ENCODE results near the gene CXCL12. TPM values are rescaled to one million over a fixed set of nuclear protein-coding genes. Genes with fewer than 3 reads are reported as not detected.

Gene CXCL12
- total RNA-seq, 1 experiment from 2014 or later = 0.82 TPM

- in situ Hi-C loops (cut with HindIII; ENCODE audit: low pct_unique_long_range_greater_than_20kb, low sequenced_read_pairs) = no loop called here
- H3K27ac ChIP-seq (ENCODE audit: low read length) = no peak overlapping the region
- POLR2A ChIA-PET = no interaction called here
- no peaks in the 10 kb centered on the region for H3K9me3 ChIP-seq (ENCODE audit: control insufficient read depth, insufficient read depth, low read depth, low read length)
- intact Hi-C loops (cut with micrococcal nuclease; ENCODE audit: unreplicated experiment) = no loop called here
- no peak for ATAC-seq
- no peak for DNase-seq (ENCODE audit: low read depth, low spot score)
- no peaks in the 10 kb centered on the region for H3K4me1 ChIP-seq (ENCODE audit: control insufficient read depth, insufficient read depth, low read length)
- no TSS peak for BruUV-seq (replicated peaks)
- peaks cover 6% of the 10 kb centered on the region; the same call in 1 of the 2 replicates for H3K27me3 ChIP-seq (ENCODE audit: control insufficient read depth, insufficient read depth, low read length)
- CTCF ChIA-PET = no interaction called here
- no peak overlapping the region for H3K4me3 ChIP-seq (ENCODE audit: low read depth in 2 of 2, low read length in 2 of 2)
- TF ChIP-seq REST (IDR thresholded peaks at IDR 0.05; ENCODE audit: insufficient read depth in 1 of 2, low read depth in 2 of 2, low read length in 1 of 2) = no peak
- no peak for TF ChIP-seq POLR2AphosphoS5 (IDR thresholded peaks at IDR 0.05; ENCODE audit: low read depth, low read length)
- TF ChIP-seq CTCF (IDR thresholded peaks at IDR 0.05) = no peak
- TF ChIP-seq TCF7L2 (IDR thresholded peaks at IDR 0.05; ENCODE audit: low read depth, low read length) = no peak
- no peak for TF ChIP-seq SIN3A (IDR thresholded peaks at IDR 0.05; ENCODE audit: borderline replicate concordance, insufficient read depth, low read depth, low read length)
- no peaks in the 10 kb centered on the region for H3K36me3 ChIP-seq (ENCODE audit: control insufficient read depth, insufficient read depth, low read length)
These were observed 11.2 kb upstream of the CXCL12 start for GRCh38 chr10:44395902-44396670.

- in situ Hi-C loops (cut with HindIII; ENCODE audit: low pct_unique_long_range_greater_than_20kb, low sequenced_read_pairs) = no loop called here
- intact Hi-C loops (cut with micrococcal nuclease; ENCODE audit: unreplicated experiment) = no loop called here
- TF ChIP-seq REST (IDR thresholded peaks at IDR 0.05; ENCODE audit: insufficient read depth in 1 of 2, low read depth in 2 of 2, low read length in 1 of 2) (no peak), SIN3A (IDR thresholded peaks at IDR 0.05; ENCODE audit: borderline replicate concordance, insufficient read depth, low read depth, low read length) (no peak), TCF7L2 (IDR thresholded peaks at IDR 0.05; ENCODE audit: low read depth, low read length) (no peak), POLR2AphosphoS5 (IDR thresholded peaks at IDR 0.05; ENCODE audit: low read depth, low read length) (no peak), CTCF (IDR thresholded peaks at IDR 0.05) (no peak)
- Histone ChIP-seq H3K4me3 (ENCODE audit: low read depth in 2 of 2, low read length in 2 of 2) (no peak overlapping the region), H3K9me3 (ENCODE audit: control insufficient read depth, insufficient read depth, low read depth, low read length) (no peaks in the 10 kb centered on the region), H3K27me3 (ENCODE audit: control insufficient read depth, insufficient read depth, low read length) (peaks cover 6% of the 10 kb centered on the region; the same call in 1 of the 2 replicates), H3K4me1 (ENCODE audit: control insufficient read depth, insufficient read depth, low read length) (no peaks in the 10 kb centered on the region), H3K27ac (ENCODE audit: low read length) (no peak overlapping the region), H3K36me3 (ENCODE audit: control insufficient read depth, insufficient read depth, low read length) (no peaks in the 10 kb centered on the region)
- BruUV-seq (replicated peaks) = no TSS peak
- ChIA-PET POLR2A (no interaction called here), CTCF (no interaction called here)
- no peak for DNase-seq (ENCODE audit: low read depth, low spot score)
- ATAC-seq = no peak
These were observed 10.5 kb upstream of the CXCL12 start for GRCh38 chr10:44395396-44395795.
